ENCODE data around the gene DYNC2H1.

The DYNC2H1 gene

GRCh38 chr11:103436131-103436770, 327.0 kb downstream of the DYNC2H1 start:
- in situ Hi-C loops (cut with HindIII; ENCODE audit: low sequenced_read_pairs) = no loop called here

DNA sequence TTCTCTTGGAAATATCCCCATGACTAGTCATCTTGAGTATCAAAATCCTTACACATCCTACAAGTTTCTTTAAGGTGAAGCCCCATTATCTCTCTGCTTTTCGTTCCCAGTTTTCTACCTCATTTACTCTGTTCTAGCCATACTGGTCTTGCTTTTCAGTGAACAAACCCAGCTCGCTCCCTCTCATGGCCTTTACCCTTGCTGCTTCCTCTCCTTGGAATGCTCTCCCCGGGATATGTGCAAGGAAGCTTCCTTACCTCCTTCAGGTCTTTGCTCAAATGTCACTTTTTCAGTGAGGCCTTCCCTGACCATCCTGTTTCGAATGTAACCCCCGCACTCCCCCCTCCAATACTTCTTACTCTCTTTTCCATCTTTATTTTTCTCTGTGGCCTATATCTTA, 331.8 kb downstream of the DYNC2H1 start:
- in situ Hi-C loops (cut with HindIII; ENCODE audit: low sequenced_read_pairs) = no loop called here

GRCh38 chr11:103448966-103449365, 339.7 kb downstream of the DYNC2H1 start:
- in situ Hi-C loops (cut with HindIII; ENCODE audit: low sequenced_read_pairs) = no loop called here

DNA sequence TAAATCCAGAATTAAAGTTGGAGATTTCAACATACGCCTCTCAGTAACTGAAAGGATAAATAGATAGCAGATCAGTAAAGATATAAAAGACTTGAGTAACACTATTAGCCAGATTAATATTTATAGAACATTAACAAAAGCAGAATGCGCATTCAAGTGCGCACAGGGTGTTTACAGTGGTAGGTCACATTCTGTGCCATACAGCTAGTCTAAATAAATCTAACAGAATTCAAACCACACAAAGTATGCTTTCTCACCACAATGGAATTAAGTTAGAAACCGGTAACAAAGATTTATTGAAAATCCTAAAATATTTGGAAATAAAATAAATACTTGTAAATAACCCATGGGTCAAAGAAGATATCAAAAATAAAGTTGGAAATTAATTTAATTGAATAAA, 341.0 kb downstream of the DYNC2H1 start:
- in situ Hi-C loops (cut with HindIII; ENCODE audit: low sequenced_read_pairs) = no loop called here

- in situ Hi-C loops (cut with HindIII; ENCODE audit: low sequenced_read_pairs) = no loop called here
Observed at GRCh38 chr11:103453126-103453525, 343.9 kb downstream of the DYNC2H1 start.

GRCh38 chr11:103453915-103454709, 344.9 kb downstream of the DYNC2H1 start:
- in situ Hi-C loops (cut with HindIII; ENCODE audit: low sequenced_read_pairs) = no loop called here

- in situ Hi-C loops (cut with HindIII; ENCODE audit: low sequenced_read_pairs) = no loop called here
Observed at GRCh38 chr11:103464420-103464819, 355.2 kb downstream of the DYNC2H1 start.

GRCh38 chr11:103465555-103466140, 356.4 kb downstream of the DYNC2H1 start:
- in situ Hi-C loops (cut with HindIII; ENCODE audit: low sequenced_read_pairs) = no loop called here

- in situ Hi-C loops (cut with HindIII; ENCODE audit: low sequenced_read_pairs) = no loop called here
Observed at GRCh38 chr11:103471546-103471945, 362.3 kb downstream of the DYNC2H1 start.

DNA sequence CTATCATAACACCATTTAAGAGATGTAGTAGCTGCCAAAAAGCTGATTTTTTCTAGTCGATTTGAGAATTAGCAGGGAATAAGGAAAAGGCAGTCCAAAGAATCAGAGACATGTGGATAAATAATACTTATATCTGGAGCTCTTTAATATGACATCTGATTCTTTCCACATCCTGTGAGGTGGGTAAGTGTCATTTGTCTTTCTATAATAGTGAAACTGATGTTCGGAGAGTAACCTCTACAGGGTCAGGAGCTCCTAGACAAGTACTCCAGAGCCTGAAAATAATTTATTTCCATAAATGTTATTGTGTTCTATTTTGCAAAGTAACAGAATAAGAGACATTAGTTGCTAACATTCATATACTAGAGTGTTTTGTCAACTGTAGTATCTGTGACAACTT, 367.6 kb downstream of the DYNC2H1 start:
- in situ Hi-C loops (cut with HindIII; ENCODE audit: low sequenced_read_pairs) = no loop called here

- in situ Hi-C loops (cut with HindIII; ENCODE audit: low sequenced_read_pairs) = no loop called here
Observed at GRCh38 chr11:103480421-103480820, 371.2 kb downstream of the DYNC2H1 start.

GRCh38 chr11:103483996-103484395, 374.8 kb downstream of the DYNC2H1 start:
- in situ Hi-C loops (cut with HindIII; ENCODE audit: low sequenced_read_pairs) = no loop called here

DNA sequence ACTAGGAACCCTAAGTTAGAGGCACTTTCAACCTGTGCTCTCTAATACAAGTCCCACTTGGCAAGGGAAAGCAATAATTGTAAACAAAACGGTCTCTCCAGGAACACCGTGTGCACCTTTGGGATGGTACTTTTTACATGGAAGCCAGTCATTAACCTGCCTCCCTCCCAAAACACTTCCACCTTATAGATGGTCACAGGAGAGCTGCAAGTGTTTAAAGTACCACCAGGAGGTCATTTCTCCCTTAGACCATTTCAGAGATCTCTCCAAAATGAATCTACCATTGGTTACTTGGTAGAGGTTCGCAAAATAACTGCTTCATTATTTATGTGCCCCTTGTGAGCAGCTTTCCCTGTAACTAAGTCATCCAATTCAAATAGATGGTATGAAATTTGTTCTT, 375.3 kb downstream of the DYNC2H1 start:
- in situ Hi-C loops (cut with HindIII; ENCODE audit: low sequenced_read_pairs) = no loop called here

DNA sequence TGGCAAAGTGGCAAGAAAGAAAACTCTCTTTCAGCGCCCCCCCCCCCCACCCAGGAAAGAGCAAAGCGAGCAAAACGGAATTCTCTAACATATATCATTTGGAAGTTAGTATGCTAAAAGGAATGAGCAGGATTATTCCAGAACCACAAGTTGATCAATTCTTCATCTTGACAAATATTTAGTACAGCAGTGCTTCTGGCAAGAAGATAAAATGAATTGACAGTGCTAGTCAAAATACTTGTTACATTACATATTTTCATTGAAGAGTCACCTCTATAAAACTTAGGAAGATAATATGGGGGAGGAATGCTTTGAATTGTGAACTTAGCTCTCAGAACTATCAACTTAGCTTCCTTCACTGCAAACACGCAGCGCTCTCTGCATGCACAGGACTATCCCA, 377.4 kb downstream of the DYNC2H1 start:
- in situ Hi-C loops (cut with HindIII; ENCODE audit: low sequenced_read_pairs) = no loop called here

DNA sequence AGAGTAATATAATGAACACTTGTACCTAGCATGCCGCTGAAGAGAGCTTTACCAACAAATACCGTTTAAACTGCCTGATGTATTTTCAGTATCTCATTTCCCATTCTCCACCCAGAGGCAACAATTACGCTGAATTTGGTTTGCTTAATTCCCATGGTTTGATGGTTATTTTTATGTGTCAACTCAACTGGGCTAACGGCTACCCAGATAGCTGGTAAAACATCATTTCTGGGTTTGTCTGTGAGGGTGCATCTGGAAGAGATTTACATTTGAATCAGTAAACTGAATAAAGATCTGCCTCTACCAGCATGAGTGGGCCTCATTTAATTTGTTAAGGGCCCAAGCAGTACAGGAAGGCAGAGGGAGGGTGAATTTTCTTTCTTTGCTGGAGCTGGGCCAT, 377.9 kb downstream of the DYNC2H1 start:
- in situ Hi-C loops (cut with HindIII; ENCODE audit: low sequenced_read_pairs) = no loop called here

- in situ Hi-C loops (cut with HindIII; ENCODE audit: low sequenced_read_pairs) = no loop called here
Observed at GRCh38 chr11:103488031-103488461, 378.8 kb downstream of the DYNC2H1 start.

DNA sequence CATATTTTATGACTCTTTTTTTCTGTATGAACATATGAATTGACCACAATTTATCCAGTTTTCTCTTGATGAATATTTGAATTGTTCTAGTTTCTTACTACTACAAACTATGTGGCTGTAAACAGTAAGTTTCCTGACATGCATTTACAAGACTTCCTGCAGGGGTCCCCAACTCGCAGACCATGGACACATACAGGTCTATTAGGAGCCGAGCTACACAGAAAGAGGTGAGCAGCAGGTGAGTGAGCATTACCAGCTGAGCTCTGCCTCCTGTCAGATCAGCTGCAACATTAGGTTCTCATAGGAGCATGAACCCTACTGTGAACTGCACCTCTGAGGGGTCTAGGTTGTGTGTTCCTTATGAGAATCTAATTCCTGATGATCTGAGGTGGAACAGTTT, 379.4 kb downstream of the DYNC2H1 start:
- in situ Hi-C loops (cut with HindIII; ENCODE audit: low sequenced_read_pairs) = no loop called here

GRCh38 chr11:103491777-103492176, 382.6 kb downstream of the DYNC2H1 start:
- in situ Hi-C loops (cut with HindIII; ENCODE audit: low sequenced_read_pairs) = no loop called here

DNA sequence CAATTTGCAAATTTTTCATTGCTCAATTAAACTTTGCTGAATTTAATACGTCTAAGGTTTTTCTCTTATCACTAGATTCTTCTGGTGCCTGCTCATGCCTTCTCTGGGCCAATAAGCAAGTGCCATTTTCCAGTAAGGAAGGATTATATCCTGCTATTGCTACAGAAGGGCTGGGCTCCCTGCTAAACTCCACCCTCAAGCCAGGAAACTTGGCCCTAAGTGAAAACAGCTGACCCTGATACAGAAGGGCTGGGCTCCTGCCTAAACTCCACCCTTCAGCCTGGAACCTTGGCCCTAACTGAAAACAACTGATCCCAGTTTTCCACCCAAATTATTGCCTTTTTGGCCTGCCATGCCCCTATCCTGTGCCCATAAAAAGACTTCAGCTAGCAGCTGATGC, 385.3 kb downstream of the DYNC2H1 start:
- in situ Hi-C loops (cut with HindIII; ENCODE audit: low sequenced_read_pairs) = no loop called here

DNA sequence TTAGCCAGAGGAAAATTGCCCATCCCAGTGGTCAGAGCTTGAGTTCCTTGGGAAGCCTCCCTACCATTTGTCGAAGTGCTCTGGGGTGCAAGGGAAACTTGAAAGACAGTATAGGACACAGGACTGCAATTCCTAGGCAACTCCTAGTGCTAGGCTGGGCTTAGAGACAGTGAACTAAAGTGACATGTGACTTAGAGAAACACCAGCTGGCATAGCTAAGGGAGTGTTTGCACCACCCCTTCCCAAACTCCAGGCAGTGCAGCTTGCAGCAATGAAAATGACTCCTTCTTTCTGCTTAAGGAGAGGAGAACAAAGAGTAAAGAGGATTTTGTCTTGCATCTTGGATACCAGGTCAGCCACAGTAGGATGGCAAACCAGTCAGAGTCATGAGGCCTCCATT, 388.0 kb downstream of the DYNC2H1 start:
- in situ Hi-C loops (cut with HindIII; ENCODE audit: low sequenced_read_pairs) = no loop called here

GRCh38 chr11:103499710-103500340, 390.6 kb downstream of the DYNC2H1 start:
- in situ Hi-C loops (cut with HindIII; ENCODE audit: low sequenced_read_pairs) = no loop called here

DNA sequence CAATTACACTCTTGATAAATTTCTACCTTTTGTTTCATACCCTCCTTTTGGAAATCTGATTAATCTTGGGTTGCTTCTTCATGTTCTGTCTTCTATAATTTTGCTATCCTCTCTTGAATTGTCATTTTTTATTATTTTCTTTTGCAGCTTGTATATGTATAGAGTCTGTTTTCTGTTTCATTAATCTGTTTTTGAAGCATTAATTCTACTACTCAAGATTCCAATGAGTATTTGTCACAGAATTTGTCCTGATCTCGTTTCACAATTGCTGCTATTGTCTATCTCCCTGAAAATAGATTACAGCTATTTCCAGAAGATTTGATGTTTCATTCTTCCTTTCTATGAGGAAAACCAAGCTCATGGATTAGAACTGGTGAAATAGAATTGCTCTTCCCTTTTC, 406.1 kb downstream of the DYNC2H1 start:
- in situ Hi-C loops (cut with HindIII; ENCODE audit: low sequenced_read_pairs) = no loop called here
